Kidney (tissue), 14 donors: Measurements from ENCODE around the gene MAST3. TPM values are rescaled to one million over a fixed set of nuclear protein-coding genes. Genes with fewer than 3 reads are reported as not detected.

Experiments
- DNase-seq, 5 donors: peaks; one replicate each; pipeline ENCODE4 v3.0.0-alpha.2; 2013 to 2020
- FAIRE-seq: peaks from 2 replicates; lab custom pipeline; 2012; peaks lifted over from hg19 to GRCh38; lab: Jason Lieb, UNC
- H3K27ac ChIP-seq, 2 donors: one replicate each; pipeline ENCODE4 v1.7.0; 2013; ENCODE audit warnings: low read depth in 2 of 2, low read length in 2 of 2, inconsistent platforms in 1 of 2
- H3K27me3 ChIP-seq: one replicate; pipeline ENCODE4 v1.7.1; 2013; ENCODE audit warnings: low read length, inconsistent platforms; ENCODE audit not compliant: control insufficient read depth, insufficient read depth
- H3K36me3 ChIP-seq, 3 donors: one replicate each; pipeline versions ENCODE4 v1.7.0 to v1.7.1; 2013; ENCODE audit warnings: low read length in 3 of 3, control low read depth in 1 of 3, inconsistent platforms in 1 of 3; ENCODE audit not compliant: insufficient read depth in 3 of 3, control insufficient read depth in 2 of 3
- H3K4me1 ChIP-seq, 3 donors: one replicate each; pipeline versions ENCODE4 v1.7.0 to v1.7.1; 2013; ENCODE audit warnings: low read length in 3 of 3, inconsistent platforms in 1 of 3, low read depth in 1 of 3; ENCODE audit not compliant: control insufficient read depth in 2 of 3, insufficient read depth in 2 of 3
- H3K4me3 ChIP-seq, 3 donors: one replicate each; pipeline versions ENCODE4 v1.7.0 to v1.8.1; 2013; ENCODE audit warnings: low read length in 3 of 3, control low read depth in 1 of 3, inconsistent platforms in 1 of 3
- H3K9ac ChIP-seq, 3 donors: one replicate each; pipeline versions ENCODE4 v1.7.0 to v1.7.1; 2013; ENCODE audit warnings: low read length in 3 of 3, control low read depth in 1 of 3, inconsistent platforms in 1 of 3
- H3K9me3 ChIP-seq, 3 donors: one replicate each; pipeline versions ENCODE4 v1.7.0 to v1.7.1; 2013; ENCODE audit warnings: low read length in 3 of 3, control low read depth in 1 of 3, inconsistent platforms in 1 of 3; ENCODE audit not compliant: control insufficient read depth in 2 of 3, insufficient read depth in 1 of 3
- intact Hi-C: fragments of 100-400 bp; cut with DNase I; formaldehyde crosslinking; loops from one replicate; pipeline ENCODE4 v1.11.1; 2022
- polyA plus RNA-seq: library from polyadenylated mRNA; stranded (reverse); fragments of 350-450 nt; fragmentation: Illumina TruSeq; extraction: RNeasy Lipid Tissue Mini Kit (QIAGEN cat#74804); gene quantifications from one replicate; pipeline ENCODE4 v1.2.3, GENCODE V29; 2014; ENCODE audit warnings: low read depth, low replicate concordance; ENCODE audit not compliant: insufficient read depth
- total RNA-seq: library from RNA; stranded (reverse); fragmentation: NEBNext Ultra II Directional; extraction: Animal tissue kit (Norgen Biotek cat#: 25700); gene quantifications from one replicate; pipeline ENCODE4 v1.2.1, GENCODE V29; 2021
- TF ChIP-seq, protein P1 (sequence below): IDR thresholded peaks from 3 replicates; pipeline ENCODE4 v1.5.1; 2012; ENCODE audit warnings: mild to moderate bottlenecking, moderate library complexity, borderline replicate concordance; ENCODE audit not compliant: insufficient read depth; ENCODE audit errors: extremely low read depth
- donor health status: control.
- donor health status: control.
- donor health status: control.
- donor health status: control.
- donor health status: control.
- donor health status: DM: yes; HTN: yes; CAD: no.
- donor health status: Normal renal cell carcinoma (clear cell type).

The MAST3 gene
- total and polyA plus RNA-seq, 2 donors from 2014 or later = 5.6 to 16.0 TPM

DNA sequence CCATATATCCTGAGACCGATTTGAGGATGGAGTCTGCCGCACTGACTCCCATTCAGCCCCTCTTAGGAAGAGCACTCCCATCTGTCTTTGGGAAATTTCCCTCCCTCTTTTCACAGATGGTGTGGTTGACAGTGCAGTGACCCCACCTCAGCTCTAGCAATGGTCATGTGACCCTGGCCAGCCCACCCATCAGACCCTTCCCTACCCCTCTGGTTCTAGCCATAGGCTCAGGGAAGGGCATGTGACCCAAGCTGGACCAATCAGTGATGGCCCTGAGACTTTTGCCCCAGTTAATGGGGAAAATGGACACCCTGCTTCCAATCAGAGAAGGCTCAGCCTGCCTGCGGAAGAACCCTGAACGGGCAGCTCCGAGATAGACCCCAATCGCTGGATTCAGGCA, 37.1 kb upstream of the MAST3 start:
- FAIRE-seq (no peak), DNase-seq (no peak)
- no peak overlapping the region for H3K4me3 ChIP-seq
- no peak overlapping the region for H3K9ac ChIP-seq
- intact Hi-C loops = no loop called here
- no peak overlapping the region for H3K27ac ChIP-seq
- peaks cover 0 to 4% (median 2%) of the 10 kb centered on the region in 3 donors for H3K4me1 ChIP-seq
- H3K9me3 ChIP-seq = no peaks in the 10 kb centered on the region
- TF ChIP-seq, protein P1, sequence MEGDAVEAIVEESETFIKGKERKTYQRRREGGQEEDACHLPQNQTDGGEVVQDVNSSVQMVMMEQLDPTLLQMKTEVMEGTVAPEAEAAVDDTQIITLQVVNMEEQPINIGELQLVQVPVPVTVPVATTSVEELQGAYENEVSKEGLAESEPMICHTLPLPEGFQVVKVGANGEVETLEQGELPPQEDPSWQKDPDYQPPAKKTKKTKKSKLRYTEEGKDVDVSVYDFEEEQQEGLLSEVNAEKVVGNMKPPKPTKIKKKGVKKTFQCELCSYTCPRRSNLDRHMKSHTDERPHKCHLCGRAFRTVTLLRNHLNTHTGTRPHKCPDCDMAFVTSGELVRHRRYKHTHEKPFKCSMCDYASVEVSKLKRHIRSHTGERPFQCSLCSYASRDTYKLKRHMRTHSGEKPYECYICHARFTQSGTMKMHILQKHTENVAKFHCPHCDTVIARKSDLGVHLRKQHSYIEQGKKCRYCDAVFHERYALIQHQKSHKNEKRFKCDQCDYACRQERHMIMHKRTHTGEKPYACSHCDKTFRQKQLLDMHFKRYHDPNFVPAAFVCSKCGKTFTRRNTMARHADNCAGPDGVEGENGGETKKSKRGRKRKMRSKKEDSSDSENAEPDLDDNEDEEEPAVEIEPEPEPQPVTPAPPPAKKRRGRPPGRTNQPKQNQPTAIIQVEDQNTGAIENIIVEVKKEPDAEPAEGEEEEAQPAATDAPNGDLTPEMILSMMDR = no peak
- H3K36me3 ChIP-seq = no peaks in the 10 kb centered on the region
- H3K27me3 ChIP-seq = no peaks in the 10 kb centered on the region

DNA sequence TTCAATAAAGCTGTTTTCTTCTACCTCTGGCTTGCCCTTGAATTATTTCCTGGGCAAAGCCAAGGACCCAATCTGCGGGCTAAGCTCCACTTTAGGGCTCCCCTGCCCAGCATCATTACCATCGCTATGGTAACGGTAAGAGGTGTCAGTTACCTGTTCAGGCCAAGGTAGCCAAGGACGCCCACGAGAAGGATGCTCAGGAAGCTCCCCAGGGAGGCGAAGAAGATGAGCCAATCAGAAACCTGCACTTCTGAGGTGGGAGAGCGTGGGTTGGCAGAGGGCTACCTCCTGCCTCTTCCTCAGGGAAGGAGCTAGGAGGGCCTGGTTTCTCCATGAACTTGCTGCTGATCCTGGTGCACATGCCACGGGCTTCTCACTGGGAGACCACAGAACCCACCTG, 35.5 kb upstream of the MAST3 start:
- TF ChIP-seq, protein P1 = no peak
- Histone ChIP-seq H3K4me3 (no peak overlapping the region), H3K36me3 (no peaks in the 10 kb centered on the region), H3K9me3 (no peaks in the 10 kb centered on the region), H3K27me3 (no peaks in the 10 kb centered on the region), H3K9ac (no peak overlapping the region), H3K27ac (no peak overlapping the region), H3K4me1 (peaks cover 0 to 4% (median 2%) of the 10 kb centered on the region in 3 donors)
- FAIRE-seq (no peak), DNase-seq (no peak)
- intact Hi-C loops = no loop called here

DNA sequence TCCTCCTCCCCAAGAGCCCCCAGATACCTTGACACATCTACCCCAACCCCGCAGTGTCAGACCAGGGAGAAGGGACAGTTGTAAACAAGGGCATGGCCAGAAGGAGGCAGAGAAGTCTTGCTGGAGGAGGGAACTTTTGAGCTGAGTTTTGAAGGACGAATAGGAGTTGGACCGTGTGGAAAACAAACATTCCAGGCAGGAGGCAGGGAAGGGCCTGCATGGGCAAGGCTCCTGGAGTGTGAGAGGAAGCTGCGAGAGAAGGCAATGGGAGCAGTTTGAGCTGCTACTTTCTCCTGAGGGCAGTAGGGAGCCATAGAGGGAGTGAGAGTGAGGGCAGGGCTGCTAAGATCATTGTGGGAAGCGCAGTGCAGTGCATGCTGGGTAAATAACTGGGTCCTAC, 34.1 kb upstream of the MAST3 start:
- Histone ChIP-seq H3K9ac (no peak overlapping the region), H3K27me3 (no peaks in the 10 kb centered on the region), H3K4me3 (no peak overlapping the region), H3K27ac (no peak overlapping the region), H3K4me1 (peaks cover 0 to 2% (median 0%) of the 10 kb centered on the region in 3 donors), H3K9me3 (no peaks in the 10 kb centered on the region), H3K36me3 (no peaks in the 10 kb centered on the region)
- DNase-seq = no peak
- intact Hi-C loops = no loop called here
- TF ChIP-seq, protein P1 = no peak
- no peak for FAIRE-seq

DNA sequence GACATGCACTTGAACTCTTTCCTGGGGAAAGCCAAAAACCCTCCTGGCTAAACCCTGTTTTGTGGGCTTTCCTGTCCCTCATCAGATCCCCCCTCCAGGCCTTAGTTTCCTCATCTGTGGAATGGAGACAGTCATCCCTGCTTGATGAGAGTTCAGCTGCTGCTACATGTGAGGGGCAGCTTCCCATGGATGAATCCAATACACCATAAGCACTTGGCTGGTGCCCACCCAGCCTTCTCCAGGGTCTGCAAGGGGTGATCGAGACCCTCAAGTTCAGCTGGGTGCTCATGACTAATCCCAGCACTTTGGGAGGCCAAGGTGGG, 32.4 kb upstream of the MAST3 start:
- Histone ChIP-seq H3K4me1 (no peaks in the 10 kb centered on the region), H3K27ac (no peak overlapping the region), H3K9ac (no peak overlapping the region), H3K4me3 (no peak overlapping the region), H3K27me3 (no peaks in the 10 kb centered on the region), H3K9me3 (no peaks in the 10 kb centered on the region), H3K36me3 (no peaks in the 10 kb centered on the region)
- TF ChIP-seq, protein P1 = no peak
- DNase-seq = no peak
- no peak for FAIRE-seq
- intact Hi-C loops = no loop called here
